Chondrocyte (in vitro differentiated cells): ENCODE data around the gene SCAPER. TPM values are rescaled to one million over a fixed set of nuclear protein-coding genes. Genes with fewer than 3 reads are reported as not detected.

Experiments used
- DNase-seq: peaks from one replicate; pipeline ENCODE4 v3.0.0; 2021; ENCODE audit warnings: mixed read lengths, low spot score
- H3K27ac Mint-ChIP-seq: one replicate; pipeline ENCODE4 v1.8.0; 2021; ENCODE audit warnings: mild to moderate bottlenecking, moderate library complexity, mixed read lengths; ENCODE audit not compliant: unreplicated experiment
- H3K27me3 Mint-ChIP-seq: 2 replicates; pipeline ENCODE4 v1.8.0; 2021; ENCODE audit warnings: low read depth, mixed read lengths
- H3K36me3 Mint-ChIP-seq: 2 replicates; pipeline ENCODE4 v1.8.0; 2021; ENCODE audit warnings: low read depth, mixed read lengths
- H3K4me1 Mint-ChIP-seq: 2 replicates; pipeline ENCODE4 v1.8.0; 2021; ENCODE audit warnings: low read depth, mild to moderate bottlenecking, mixed read lengths
- H3K4me3 Mint-ChIP-seq: one replicate; pipeline ENCODE4 v1.8.0; 2021; ENCODE audit warnings: mild to moderate bottlenecking, moderate library complexity, mixed read lengths; ENCODE audit not compliant: unreplicated experiment
- H3K9me3 Mint-ChIP-seq: 2 replicates; pipeline ENCODE4 v1.8.0; 2021; ENCODE audit warnings: low read depth, mixed read lengths
- CTCF ChIP-seq: fragments of 200-600 bp; sonication (generic); IDR thresholded peaks from 2 replicates; pipeline ENCODE4 v1.5.0; 2021; ENCODE audit warnings: antibody characterized with exemption, mild to moderate bottlenecking, moderate library complexity
- total RNA-seq: library from RNA; stranded (reverse); gene quantifications from 3 replicates; pipeline ENCODE4 v1.2.1, GENCODE V29; 2021

Gene SCAPER
- total RNA-seq, 1 donor from 2014 or later = 17.3 TPM

GRCh38 chr15:76866008-76866407 is 39.1 kb downstream of the SCAPER start:
- H3K36me3 Mint-ChIP-seq = no peaks in the 10 kb centered on the region
- no peaks in the 10 kb centered on the region for H3K9me3 Mint-ChIP-seq
- no peak for TF ChIP-seq CTCF
- H3K4me3 Mint-ChIP-seq = no peak overlapping the region
- no peak for DNase-seq
- peaks cover 3% of the 10 kb centered on the region for H3K4me1 Mint-ChIP-seq
- no peak overlapping the region for H3K27ac Mint-ChIP-seq
- H3K27me3 Mint-ChIP-seq = no peaks in the 10 kb centered on the region

- no peak for TF ChIP-seq CTCF
- H3K27ac Mint-ChIP-seq = no peak overlapping the region
- no peak for DNase-seq
- H3K4me3 Mint-ChIP-seq = no peak overlapping the region
- no peaks in the 10 kb centered on the region for H3K9me3 Mint-ChIP-seq
- H3K4me1 Mint-ChIP-seq = peaks cover 3% of the 10 kb centered on the region
- H3K27me3 Mint-ChIP-seq = no peaks in the 10 kb centered on the region
- no peaks in the 10 kb centered on the region for H3K36me3 Mint-ChIP-seq
Measured at GRCh38 chr15:76865548-76865991, 39.6 kb downstream of the SCAPER start.

- no peak overlapping the region for H3K27ac Mint-ChIP-seq
- no peak for DNase-seq
- peaks cover 3% of the 10 kb centered on the region for H3K4me1 Mint-ChIP-seq
- no peaks in the 10 kb centered on the region for H3K27me3 Mint-ChIP-seq
- no peak overlapping the region for H3K4me3 Mint-ChIP-seq
- no peak for TF ChIP-seq CTCF
- H3K36me3 Mint-ChIP-seq = no peaks in the 10 kb centered on the region
- no peaks in the 10 kb centered on the region for H3K9me3 Mint-ChIP-seq
Measured at GRCh38 chr15:76864586-76864985, 40.6 kb downstream of the SCAPER start.

GRCh38 chr15:76863693-76864092 is 41.4 kb downstream of the SCAPER start:
- no peak for TF ChIP-seq CTCF
- no peak for DNase-seq
- no peaks in the 10 kb centered on the region for H3K36me3 Mint-ChIP-seq
- H3K4me1 Mint-ChIP-seq = peaks cover 3% of the 10 kb centered on the region
- no peak overlapping the region for H3K4me3 Mint-ChIP-seq
- H3K27ac Mint-ChIP-seq = no peak overlapping the region
- no peaks in the 10 kb centered on the region for H3K9me3 Mint-ChIP-seq
- H3K27me3 Mint-ChIP-seq = no peaks in the 10 kb centered on the region

- peaks cover 3% of the 10 kb centered on the region for H3K4me1 Mint-ChIP-seq
- TF ChIP-seq CTCF = no peak
- H3K36me3 Mint-ChIP-seq = peaks cover 2% of the 10 kb centered on the region
- no peak for DNase-seq
- no peak overlapping the region for H3K27ac Mint-ChIP-seq
- H3K4me3 Mint-ChIP-seq = no peak overlapping the region
- no peaks in the 10 kb centered on the region for H3K9me3 Mint-ChIP-seq
- no peaks in the 10 kb centered on the region for H3K27me3 Mint-ChIP-seq
Measured at GRCh38 chr15:76863123-76863522, 42.0 kb downstream of the SCAPER start.
